GM19351 (cell line): Measurements from ENCODE around the gene HHATL.

ENCODE experiments used
- ATAC-seq: cut with Tn5 transposase; IDR thresholded peaks from one replicate; pipeline ENCODE4 v1.9.1; 2021; ENCODE audit warnings: mild to moderate bottlenecking, moderate library complexity; ENCODE audit not compliant: unreplicated experiment

Gene HHATL

DNA sequence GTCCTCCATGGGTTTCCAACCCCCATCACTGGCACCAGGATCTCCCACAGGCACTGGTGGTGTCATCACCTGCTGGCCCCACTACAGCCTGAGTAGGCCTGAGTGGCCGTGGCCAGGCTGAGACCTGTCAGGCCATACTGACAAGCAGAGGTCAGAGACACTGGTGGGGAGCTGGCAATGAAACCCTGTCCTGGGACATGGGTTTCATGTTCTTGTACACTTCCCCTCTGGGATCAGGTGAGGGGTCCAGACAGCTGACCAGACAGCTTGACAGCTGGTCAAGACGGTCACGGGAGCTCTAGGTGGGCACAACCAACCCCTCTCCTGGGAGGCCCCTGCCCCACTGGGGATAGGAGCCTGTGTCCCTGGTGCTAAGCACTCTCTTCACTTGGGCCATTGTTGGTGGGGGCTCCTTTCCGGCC lies 36.0 kb downstream of the HHATL start:
- no peak for ATAC-seq

DNA sequence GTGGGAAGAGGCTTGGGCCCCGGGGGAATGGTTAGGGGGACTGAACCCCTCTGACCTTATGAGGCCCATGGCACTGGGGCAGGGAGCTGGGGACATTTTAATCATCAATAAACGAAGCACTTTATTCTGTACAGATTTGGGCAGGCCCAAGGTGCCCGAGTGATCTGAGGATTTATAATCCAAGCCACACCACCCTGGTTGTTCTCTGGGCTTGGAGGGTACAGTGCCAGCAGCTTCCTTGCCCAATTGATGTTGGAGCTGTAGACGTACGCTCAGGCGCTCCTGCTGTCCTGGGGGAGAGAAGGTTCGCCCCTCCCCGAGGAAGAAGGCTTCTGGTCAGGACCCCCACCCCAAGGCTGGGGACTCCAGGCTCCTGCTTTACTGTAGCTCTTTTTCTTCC lies 36.6 kb downstream of the HHATL start:
- no peak for ATAC-seq

DNA sequence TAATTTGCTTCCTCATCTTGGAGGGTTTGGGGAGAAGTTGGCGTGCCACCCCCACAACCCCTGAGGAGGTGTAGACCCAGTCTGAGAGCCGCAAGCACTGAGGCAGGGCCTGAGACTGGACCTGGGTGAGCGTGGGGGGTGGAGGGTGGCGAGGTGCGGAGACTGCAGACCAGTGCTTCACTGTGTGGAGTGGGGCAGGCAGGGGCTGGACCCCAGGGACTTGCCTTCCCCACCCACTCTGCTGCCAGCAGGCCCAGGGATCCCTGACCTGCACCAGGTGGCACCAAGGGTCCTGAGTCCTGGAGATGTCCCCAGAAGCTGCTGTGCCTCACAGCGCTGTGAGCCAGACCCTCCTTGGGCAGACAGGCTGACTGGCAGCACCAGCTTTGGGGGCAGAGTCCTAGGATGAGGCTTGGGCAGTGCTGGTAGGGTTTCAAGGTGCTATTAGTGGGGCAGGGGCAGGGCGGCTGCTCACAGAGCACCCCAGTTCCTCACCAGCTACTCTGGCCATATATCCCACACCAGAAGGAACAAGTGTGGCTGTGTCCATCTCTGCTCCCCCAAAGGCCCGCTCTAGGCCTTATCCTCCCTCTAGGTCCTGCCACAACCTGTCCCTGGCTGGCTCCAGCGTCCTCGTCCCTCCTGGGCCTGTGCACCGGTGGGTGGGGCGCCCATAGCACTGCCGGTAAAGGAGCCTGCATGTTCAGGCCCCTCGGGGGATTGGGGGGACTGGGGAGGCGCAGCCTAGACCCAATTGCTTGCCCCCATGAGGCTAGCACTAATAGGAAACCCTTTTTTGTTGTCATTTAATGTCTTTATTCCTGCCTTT lies 37.3 kb downstream of the HHATL start:
- no peak for ATAC-seq

DNA sequence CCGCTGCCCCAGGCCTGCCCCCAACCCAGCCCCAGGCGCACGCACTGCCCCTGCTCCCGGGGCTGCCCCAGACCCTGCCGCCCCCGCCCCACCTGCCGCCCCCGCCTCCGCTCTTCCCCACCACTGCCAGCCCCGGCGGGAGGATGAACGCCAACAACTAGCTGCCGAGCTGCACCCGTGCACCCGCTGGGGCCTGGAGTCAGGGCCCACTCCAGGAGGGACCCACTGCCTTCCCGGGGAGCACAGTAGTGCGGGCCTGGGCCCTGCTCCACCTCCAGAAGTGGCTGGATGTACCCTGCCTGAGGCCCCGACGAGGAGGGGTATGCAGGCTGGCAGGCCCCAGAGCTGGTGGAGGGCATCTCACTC lies 38.2 kb downstream of the HHATL start:
- ATAC-seq, result no peak

DNA sequence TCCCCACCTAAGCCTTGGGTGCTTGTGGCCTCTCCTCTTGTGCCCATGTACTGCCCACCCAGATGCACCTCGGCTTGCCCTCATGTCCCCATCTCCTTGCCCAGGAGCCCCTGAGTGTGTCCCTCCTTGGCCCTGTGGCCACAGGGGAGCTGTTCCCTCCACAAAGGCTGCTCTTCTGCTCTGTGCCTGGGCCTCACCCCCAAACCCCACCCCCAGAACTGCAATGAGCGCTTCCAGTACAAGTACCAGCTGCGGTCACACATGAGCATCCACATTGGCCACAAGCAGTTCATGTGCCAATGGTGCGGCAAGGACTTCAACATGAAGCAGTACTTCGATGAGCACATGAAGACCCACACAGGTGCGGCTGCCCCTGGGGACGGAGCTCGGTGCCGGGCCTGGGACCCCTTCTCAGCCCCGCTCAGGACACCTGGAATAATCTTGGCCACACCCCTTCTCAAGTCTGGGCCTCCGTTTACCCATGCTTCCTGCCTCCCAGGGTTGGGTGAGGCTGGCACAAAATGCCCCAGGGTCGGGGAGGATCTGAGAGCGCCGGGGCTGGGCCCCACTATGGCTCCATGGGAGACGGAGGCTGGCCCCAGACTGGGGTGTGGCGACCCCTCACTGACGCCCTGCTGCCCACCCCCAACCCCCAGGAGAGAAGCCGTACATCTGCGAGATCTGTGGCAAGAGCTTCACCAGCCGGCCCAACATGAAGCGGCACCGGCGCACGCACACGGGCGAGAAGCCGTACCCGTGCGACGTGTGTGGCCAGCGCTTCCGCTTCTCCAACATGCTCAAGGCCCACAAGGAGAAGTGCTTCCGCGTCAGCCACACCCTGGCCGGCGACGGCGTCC lies 38.8 kb downstream of the HHATL start:
- peak; percentile 61 for ATAC-seq

DNA sequence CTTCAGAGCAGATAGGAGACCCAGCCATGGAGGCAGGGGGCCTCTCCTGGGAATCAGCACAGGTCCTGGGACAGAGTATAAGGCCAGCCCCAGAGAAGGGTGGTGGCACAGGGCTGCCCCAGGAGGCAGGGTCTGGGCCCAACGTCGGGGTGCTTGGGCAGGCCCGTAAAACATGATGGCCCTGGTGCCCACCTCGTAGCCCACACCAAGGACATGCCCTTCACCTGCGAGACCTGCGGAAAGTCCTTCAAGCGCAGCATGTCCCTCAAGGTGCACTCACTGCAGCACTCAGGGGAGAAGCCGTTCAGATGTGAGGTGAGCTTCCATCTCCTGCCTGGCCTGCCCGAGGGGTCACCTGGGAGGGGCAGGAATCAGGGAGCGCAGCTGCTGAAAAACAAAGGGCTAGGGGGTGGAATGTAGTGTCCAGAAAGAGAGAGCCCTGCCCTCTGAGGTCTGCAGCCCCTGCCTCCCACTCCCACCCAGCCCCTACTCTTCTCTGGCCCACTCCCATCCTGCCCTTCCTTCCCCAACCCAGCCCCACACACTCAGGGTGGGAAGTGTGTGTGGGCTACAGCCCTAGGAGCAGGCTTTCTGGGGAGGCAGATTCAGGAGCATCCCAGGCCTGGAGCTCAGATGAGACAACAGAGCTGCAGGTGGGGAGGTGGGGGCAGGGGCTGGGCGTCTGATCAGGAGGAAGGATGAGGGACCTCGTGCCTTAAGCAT lies 39.6 kb downstream of the HHATL start:
- ATAC-seq, result no peak

DNA sequence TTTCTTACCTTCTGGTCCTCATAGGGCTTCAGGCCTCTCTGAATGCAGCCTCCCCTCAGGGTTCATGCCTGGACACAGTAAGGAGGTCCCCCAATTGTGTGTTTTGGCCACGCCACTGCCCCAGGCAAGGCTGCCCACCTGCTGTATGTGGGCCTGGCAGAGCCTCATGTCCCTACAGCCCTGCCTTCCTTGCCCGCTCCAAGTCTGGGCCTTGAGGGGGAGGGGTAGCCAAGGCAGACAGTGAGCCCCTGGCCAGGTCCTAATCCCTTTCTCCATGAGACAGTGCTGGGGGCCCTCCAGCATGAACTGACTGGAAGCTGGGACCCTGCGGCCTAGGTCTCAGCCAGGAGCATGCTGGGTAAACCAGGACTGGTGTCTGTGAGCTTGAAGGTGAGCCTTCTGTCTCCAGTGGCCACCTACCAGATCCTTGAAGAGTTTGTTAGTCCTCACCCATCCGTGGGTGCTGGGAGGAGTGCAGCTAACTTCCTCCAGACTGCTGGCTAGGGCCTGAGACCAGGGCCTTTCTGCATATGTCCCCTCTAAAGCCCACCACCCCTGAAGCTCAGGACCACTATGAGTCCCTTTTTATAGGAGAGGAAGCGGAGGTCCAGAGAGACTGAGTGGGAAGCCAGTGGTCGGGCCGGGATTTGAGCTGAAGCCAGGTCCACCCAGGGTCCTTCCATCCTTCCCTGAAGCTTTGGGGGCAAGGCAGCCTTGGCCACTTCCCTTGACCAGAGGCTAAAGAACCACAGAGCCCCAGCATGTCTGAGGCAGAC lies 40.4 kb downstream of the HHATL start:
- ATAC-seq, result no peak

DNA sequence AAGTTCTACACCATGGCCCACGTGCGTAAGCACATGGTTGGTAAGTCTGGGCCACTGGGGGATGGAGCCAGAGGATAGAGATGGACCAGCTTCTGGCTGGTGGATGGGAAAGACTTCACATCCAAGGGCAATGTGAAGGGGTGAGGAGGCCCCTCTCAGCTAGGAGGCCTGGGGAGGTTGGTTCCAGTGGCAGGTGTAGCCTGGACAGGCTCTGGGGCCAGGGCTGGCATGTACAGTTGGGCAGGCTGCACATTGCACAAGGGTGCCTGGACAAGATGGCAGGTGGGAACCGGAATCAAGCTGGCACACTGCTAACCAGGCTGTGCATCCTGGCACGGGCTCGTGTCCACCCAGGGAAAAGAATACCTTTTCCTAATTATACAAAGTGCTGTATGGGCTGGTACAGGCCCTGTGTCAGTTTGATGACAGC lies 41.0 kb downstream of the HHATL start:
- ATAC-seq, result no peak

DNA sequence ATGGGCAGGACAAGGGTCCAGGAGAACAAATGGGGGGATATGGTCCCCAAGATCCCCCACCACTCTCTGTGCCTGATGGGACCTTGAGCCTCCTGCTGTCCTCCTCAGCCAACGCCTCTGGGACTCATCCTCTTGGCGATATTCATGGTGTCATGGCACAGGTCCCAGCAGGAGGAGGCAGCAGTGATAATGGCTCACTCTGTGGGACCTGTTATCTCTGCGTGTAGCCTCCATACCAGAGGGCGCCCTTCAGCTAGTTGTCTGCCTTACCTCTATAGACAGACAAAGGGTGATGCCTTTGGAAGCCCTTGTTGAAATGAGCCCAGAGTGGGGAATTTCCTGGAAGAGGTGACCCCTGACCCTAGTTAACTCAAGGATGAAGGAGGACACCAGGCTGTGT lies 41.7 kb downstream of the HHATL start:
- no peak for ATAC-seq

DNA sequence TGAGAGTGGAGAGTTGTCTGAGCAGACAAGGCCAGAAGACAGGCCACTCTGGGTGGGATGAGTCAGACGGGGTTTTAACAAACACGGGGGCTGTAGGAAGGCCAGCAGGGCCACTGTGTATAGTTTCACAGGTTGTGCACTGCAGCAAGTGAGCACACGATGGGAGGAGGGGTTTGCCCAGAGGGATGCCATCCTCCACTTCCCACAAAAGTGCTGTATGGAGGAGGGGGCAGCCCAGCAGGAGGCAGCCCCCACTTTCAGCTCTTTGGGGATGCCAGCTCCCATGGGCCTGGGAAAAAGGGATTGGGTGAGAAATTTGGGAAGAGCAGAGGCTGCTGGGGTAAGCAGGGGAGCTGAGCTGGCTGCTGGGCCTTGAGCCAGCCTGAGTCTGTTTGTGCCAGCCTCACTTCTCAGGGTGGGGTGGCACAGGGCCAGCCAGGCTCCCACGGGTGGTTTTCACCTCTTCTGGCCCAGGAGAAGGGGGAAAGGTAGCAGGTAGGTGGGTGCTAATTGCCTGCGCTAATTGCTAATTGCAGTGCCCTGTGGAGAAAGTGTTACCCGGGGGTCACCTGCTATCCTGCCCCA lies 42.4 kb downstream of the HHATL start:
- ATAC-seq, result no peak

DNA sequence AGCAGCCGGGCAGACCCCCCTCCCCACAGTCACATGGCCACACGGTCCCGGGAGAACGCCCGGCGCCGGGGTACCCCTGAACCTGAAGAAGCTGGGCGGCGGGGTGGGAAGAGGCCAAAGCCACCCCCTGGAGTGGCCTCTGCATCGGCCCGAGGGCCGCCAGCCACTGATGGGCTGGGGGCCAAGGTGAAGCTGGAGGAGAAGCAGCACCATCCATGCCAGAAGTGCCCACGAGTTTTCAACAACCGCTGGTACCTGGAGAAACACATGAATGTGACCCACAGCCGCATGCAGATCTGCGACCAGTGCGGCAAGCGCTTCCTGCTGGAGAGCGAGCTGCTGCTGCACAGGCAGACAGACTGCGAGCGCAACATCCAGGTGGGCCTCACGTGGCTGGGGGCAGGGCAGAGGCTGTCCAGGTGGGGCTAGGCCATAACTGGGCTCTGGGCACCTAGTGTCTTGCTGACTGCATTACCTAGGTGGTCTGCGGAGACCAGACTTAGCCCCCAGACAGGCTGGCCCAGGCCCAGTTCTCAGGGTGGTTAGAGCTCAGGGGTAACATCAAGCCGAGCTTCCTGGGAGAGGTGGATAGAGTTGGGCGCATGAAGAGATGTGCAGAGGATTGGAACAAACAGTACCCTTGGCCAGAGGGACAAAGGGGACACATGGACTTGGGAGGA lies 43.0 kb downstream of the HHATL start:
- no peak for ATAC-seq

DNA sequence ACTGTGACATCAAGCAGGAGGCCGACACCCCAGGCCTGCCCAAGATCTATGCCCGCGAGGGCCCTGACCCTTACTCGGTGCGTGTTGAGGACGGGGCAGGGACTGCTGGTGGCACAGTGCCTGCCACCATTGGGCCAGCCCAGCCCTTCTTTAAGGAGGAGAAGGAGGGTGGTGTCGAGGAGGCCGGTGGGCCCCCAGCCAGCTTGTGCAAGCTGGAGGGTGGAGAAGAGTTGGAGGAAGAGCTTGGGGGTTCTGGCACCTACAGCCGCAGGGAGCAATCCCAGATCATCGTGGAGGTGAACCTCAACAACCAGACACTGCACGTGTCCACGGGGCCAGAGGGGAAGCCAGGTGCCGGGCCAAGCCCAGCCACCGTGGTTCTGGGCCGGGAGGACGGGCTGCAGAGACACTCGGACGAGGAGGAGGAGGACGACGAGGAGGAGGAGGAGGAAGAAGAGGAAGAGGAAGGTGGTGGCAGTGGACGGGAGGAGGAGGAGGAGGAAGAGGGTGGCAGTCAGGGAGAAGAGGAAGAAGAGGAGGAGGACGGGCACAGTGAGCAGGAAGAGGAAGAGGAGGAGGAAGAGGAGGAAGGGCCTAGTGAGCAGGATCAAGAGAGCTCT lies 43.7 kb downstream of the HHATL start:
- ATAC-seq, result no peak

DNA sequence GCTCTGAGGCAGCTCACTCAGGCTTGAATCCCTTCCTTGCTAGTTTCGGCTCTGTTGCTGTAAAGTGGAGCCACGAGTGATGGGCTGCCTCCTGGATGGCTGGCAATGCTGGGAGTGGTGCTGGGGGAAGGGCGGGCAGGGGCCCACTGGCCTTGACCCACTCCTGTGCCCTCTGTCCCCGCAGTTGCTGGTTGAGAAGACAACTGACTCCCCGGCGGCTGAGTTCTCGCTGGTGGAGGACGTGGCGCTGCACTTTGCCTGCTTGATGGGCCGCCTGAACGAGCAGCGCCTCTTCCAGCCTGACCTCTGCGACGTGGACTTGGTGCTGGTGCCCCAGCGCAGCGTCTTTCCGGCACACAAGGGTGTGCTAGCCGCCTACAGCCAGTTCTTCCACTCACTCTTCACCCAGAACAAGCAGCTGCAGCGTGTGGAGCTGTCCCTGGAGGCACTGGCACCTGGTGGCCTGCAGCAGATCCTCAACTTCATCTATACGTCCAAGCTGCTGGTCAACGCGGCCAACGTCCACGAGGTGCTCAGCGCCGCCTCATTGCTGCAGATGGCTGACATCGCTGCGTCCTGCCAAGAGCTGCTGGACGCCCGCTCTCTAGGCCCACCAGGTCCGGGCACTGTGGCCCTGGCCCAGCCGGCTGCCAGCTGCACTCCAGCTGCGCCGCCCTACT lies 44.4 kb downstream of the HHATL start:
- ATAC-seq, result no peak

DNA sequence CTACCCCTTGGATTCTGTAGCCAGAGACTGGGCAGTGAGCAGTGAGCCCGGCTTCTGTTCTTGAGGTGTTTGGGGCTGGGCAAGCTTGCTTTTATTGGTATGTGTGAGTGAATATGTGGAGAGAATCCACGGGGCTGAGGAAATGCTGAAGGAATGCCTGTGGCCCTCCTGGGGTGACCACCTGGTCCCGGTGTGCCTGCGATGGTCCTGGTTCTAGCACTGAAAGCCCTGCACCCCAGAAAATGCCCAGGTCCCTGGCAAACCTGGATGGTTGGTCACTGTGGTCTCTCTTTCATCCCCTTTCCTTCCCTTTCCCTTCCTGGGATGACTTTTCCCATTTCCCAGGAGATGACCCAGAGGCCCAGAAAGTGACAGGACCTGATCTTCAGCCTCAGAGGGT lies 44.9 kb downstream of the HHATL start:
- ATAC-seq, result no peak

DNA sequence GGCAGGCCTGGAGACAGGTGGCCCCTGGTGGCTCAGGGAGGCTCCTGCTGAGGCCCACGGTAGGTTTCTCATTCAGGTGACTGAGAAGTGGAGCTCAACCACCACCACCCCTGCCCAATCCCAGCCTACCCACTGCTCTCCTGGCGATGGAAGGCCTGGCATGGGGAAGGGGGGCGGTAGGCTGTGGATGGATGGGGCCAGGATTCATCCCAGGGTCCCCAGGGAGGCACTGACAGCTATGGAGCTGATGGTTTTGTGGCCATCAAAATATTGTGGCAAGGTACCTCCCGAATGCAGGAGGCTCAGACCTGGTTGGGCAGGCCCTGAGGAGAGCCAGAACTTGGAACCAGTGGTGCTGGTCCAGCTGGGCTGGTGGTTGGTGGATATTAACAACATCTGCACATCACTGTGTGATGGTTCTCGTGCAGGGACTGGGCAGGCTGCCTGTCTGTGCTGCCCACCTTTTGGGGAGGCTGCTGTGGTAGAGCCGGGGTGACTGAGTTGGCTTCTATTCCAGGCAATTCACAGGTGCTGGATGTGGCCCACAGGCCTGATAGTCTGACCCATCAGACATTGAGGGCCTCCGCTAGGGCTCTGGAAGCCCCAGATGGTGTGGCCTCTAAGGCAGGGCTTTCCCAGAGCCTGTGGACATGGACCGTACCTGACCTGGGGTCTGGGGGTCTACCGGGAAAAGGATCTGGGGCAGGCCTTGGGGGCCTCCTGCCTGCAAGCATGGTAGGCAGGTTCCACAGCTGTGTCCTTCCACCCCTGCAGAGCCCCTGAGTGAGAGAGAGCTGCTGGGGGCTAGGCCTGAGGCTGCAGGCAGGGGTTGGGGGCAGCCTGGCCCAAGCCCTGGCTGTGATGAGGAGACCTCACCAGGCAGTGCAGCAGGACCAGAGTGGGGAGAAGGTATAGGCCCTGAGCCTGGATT lies 45.7 kb downstream of the HHATL start:
- ATAC-seq, result no peak

DNA sequence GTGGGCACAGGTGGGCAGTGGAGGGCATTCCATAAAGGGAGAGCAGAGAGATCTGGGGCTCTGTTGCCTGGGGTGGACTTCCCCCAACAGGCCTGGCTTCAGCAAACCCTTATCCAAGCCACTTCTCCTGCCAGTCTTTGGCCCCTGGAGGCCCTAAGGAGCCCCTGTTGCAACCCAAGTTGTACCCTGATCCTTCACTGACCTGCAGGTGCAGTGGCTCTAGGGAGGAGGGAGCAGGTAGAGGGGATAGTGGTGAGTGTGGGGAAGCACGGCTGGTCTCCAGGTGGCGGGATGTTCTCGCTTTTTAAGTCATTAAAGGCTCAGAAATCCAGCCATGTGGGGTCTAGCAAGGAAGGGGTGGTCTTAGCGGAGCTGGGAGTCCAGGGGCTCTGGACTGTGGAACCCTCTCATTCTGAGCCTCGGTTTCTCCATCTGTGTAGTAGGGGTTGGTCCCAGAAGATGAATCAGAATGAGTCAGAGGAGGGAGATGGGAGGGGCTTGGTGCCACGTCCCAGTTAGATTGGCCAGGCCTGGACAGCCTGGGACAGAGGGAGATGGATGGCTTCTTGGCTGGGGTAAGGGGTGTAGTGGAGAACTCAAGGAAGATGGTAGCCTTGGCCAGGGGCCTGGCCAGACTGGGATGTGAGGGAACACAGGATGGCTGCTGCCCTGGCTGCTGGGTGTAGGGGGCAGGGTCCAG lies 46.5 kb downstream of the HHATL start:
- no peak for ATAC-seq

DNA sequence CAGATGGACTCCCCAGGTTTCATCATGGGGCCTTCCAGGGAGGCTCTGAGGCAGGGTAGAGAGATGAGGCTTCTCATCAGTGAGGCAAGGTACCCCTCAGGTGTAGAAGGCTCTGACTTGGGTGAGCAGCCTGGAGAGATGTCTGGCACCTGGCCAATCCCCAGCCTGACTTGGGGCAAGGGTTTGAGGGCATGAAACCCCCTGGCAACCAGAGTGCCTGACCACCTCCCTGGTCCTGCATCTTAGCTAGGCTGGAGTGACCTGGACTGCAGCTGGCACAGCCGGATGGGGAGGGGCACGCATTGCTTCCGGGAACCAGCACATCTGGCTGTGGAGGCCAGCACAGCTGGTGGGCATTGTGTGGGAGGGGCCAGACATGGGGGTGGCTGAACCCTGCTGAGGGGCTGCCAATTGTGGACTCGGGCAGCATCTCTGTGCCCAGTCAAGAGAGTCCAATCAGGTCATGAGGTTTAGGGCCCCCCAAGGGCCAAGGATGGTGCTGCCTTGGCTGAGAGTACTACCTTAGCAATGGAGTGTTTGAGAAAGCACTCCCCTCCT lies 47.2 kb downstream of the HHATL start:
- no peak for ATAC-seq
